GM21381 (cell line): Measurements from ENCODE around the gene OR2H2.
A peak's percentile ranks its signal among the peaks of the same experiment; 100 is the strongest.

Experiments
- ATAC-seq: cut with Tn5 transposase; IDR thresholded peaks from one replicate; pipeline ENCODE4 v1.9.1; 2021; ENCODE audit warnings: mild to moderate bottlenecking, moderate library complexity; ENCODE audit not compliant: unreplicated experiment

OR2H2 gene

GRCh38 chr6:29628419-29629281 is 43.7 kb downstream of the OR2H2 start:
- no peak for ATAC-seq

- ATAC-seq = no peak
These were observed 44.6 kb downstream of the OR2H2 start for GRCh38 chr6:29629571-29629970.

- no peak for ATAC-seq
These were observed 45.4 kb downstream of the OR2H2 start for GRCh38 chr6:29630315-29630714.

- ATAC-seq = no peak
These were observed 46.4 kb downstream of the OR2H2 start for GRCh38 chr6:29631209-29631810.

- ATAC-seq = no peak
These were observed 47.2 kb downstream of the OR2H2 start for GRCh38 chr6:29631860-29632731.

GRCh38 chr6:29632789-29633533 is 48.0 kb downstream of the OR2H2 start, which contains the start of gene GABBR1:
TSS of gene GABBR1 (minus strand) at chr6:29633183. CDS start at chr6:29632385, 798 bp downstream.
- peak; percentile 85 for ATAC-seq

GRCh38 chr6:29633534-29633905 is 48.6 kb downstream of the OR2H2 start:
- ATAC-seq = no peak

GRCh38 chr6:29637247-29637646 is 52.3 kb downstream of the OR2H2 start:
- ATAC-seq = no peak
